ENCODE measurements around the gene FRMD4B.

The FRMD4B gene

GRCh38 chr3:69321301-69322157, 64.4 kb downstream of the FRMD4B start:
- no peak for DNase-seq (ENCODE audit: low read depth)
- TF ChIP-seq, protein P1, sequence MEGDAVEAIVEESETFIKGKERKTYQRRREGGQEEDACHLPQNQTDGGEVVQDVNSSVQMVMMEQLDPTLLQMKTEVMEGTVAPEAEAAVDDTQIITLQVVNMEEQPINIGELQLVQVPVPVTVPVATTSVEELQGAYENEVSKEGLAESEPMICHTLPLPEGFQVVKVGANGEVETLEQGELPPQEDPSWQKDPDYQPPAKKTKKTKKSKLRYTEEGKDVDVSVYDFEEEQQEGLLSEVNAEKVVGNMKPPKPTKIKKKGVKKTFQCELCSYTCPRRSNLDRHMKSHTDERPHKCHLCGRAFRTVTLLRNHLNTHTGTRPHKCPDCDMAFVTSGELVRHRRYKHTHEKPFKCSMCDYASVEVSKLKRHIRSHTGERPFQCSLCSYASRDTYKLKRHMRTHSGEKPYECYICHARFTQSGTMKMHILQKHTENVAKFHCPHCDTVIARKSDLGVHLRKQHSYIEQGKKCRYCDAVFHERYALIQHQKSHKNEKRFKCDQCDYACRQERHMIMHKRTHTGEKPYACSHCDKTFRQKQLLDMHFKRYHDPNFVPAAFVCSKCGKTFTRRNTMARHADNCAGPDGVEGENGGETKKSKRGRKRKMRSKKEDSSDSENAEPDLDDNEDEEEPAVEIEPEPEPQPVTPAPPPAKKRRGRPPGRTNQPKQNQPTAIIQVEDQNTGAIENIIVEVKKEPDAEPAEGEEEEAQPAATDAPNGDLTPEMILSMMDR (IDR thresholded peaks at IDR 0.05; ENCODE audit: insufficient read depth, low read depth, low read length, missing control alignments): no peak
- H3K4me3 ChIP-seq (ENCODE audit: low read length): no peak overlapping the region

GRCh38 chr3:69320871-69321271, 65.0 kb downstream of the FRMD4B start:
- DNase-seq (ENCODE audit: low read depth): no peak
- TF ChIP-seq, protein P1 (IDR thresholded peaks at IDR 0.05; ENCODE audit: insufficient read depth, low read depth, low read length, missing control alignments): no peak

DNA sequence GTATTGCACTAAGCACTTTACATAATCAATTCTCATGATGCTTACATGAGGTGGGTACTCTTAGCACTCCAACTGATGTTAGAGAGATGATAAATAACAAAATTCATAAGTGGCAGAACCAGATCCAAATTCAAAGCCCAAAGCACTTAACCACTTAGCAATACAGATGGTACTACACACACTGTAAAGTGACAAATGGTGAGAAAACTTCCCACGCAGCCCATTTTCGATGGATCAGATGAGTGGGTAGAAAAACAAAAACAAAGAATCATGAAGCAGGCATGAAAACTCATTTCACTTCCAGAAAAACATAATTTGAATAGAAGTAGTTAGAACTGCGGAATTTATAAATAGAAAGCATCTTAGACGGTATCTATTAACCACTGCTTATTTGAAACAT, 66.2 kb downstream of the FRMD4B start:
- DNase-seq (ENCODE audit: low read depth): no peak

More at GRCh38 chr3:69320871-69321271, 65.0 kb downstream of the FRMD4B start:
- no peak overlapping the region for H3K4me3 ChIP-seq (ENCODE audit: low read length)

GRCh38 chr3:69318410-69318809, 67.5 kb downstream of the FRMD4B start:
- no peak for DNase-seq (ENCODE audit: low read depth)
- no peak overlapping the region for H3K4me3 ChIP-seq (ENCODE audit: low read length)
- TF ChIP-seq, protein P1 (IDR thresholded peaks at IDR 0.05; ENCODE audit: insufficient read depth, low read depth, low read length, missing control alignments): no peak

More for the DNA sequence above, 66.2 kb downstream of the FRMD4B start:
- TF ChIP-seq, protein P1 (IDR thresholded peaks at IDR 0.05; ENCODE audit: insufficient read depth, low read depth, low read length, missing control alignments): no peak
- H3K4me3 ChIP-seq (ENCODE audit: low read length): no peak overlapping the region

- H3K4me3 ChIP-seq (ENCODE audit: low read length): no peak overlapping the region
- TF ChIP-seq, protein P1 (IDR thresholded peaks at IDR 0.05; ENCODE audit: insufficient read depth, low read depth, low read length, missing control alignments): no peak
- peak; percentile 28 for DNase-seq (ENCODE audit: low read depth)
These were observed 72.6 kb downstream of the FRMD4B start for GRCh38 chr3:69313251-69313650.

GRCh38 chr3:69309814-69310213, 76.1 kb downstream of the FRMD4B start:
- DNase-seq (ENCODE audit: low read depth): peak; percentile 67
- TF ChIP-seq, protein P1 (IDR thresholded peaks at IDR 0.05; ENCODE audit: insufficient read depth, low read depth, low read length, missing control alignments): peak; percentile 58
- H3K4me3 ChIP-seq (ENCODE audit: low read length): no peak overlapping the region

Data from epithelial cell of esophagus (primary cell).